IMR-90 (cell line): Measurements from ENCODE around the gene CORO7.

Experiments
- CEBPB ChIP-seq: IDR thresholded peaks from 2 replicates; pipeline ENCODE4 v1.6.1; 2012; ENCODE audit warnings: low read depth, low read length, improper control_type of control experiment
- NFE2L2 ChIP-seq: fragments of 150-350 bp; IDR thresholded peaks from 2 replicates; pipeline ENCODE4 v1.6.1; 2016; ENCODE audit warnings: low read depth, mild to moderate bottlenecking, low read length

DNA sequence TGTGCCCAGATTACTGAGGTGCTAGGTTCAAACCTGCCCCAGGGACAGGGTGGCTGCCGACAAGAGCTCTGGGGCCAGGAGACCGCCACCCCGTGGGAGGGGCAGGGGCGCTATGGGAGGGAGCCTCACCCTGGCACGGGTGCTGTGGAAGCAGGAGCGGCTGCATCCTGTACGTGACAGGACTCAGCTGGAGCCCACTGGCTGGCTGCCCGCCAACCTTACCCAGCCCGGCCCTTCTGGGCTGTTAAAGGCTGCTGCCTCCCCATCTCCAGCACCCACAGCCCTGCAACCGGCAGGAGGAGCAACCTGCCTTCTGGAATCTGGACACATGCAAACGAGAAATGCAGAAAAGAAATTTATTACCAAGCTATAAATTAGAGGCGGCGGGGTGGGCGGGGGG, 76.5 kb downstream of the CORO7 start:
- TF ChIP-seq NFE2L2 (no peak), CEBPB (no peak)
